Measurements from ENCODE around the gene RNF11. TPM values are rescaled to one million over a fixed set of nuclear protein-coding genes. Genes with fewer than 3 reads are reported as not detected.

Gene RNF11
- total RNA-seq, 1 experiment from 2014 or later: 67.5 TPM

DNA sequence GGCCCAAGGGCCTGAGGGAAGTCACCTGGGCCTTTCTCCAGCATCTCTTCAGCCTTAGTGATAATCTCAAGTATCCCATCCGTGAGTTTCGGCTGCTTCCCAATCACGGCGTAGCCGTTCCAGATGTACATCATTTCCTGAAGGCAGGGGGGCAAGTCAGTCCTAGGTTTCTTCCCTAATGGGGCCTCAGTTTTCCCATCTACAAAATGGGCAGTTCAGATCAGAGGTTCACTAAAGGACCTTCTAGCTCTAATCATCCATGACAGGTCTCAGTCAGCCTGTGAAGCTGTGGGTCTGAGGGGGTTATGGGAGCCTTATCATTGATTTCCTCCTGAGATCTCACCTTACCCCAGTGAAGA lies 54.4 kb downstream of the RNF11 start:
- Histone ChIP-seq H3K9me3 (ENCODE audit: low read depth, low read length, poor library complexity, severe bottlenecking) (no peaks in the 10 kb centered on the region), H3K27ac (ENCODE audit: low read depth, low read length, poor library complexity, severe bottlenecking) (no peak overlapping the region), H3K36me3 (ENCODE audit: insufficient read depth, low read length, poor library complexity, severe bottlenecking) (no peaks in the 10 kb centered on the region), H3K27me3 (replicated peaks; ENCODE audit: insufficient read depth, low read depth, low read length, poor library complexity) (no peaks in the 10 kb centered on the region), H3K4me3 (ENCODE audit: low read depth, low read length, poor library complexity, severe bottlenecking) (no peak overlapping the region), H3K4me1 (ENCODE audit: insufficient read depth, low read length, poor library complexity, severe bottlenecking) (no peaks in the 10 kb centered on the region)
- intact Hi-C loops (cut with micrococcal nuclease; ENCODE audit: unreplicated experiment): no loop called here
- ChIA-PET POLR2A (ENCODE audit: low non-redundant PET) (no interaction called here), CTCF (no interaction called here)
- TF ChIP-seq CTCF (conservative IDR thresholded peaks at IDR 0.05; ENCODE audit: low read depth, low read length): no peak
- no peak for TF ChIP-seq EZH2 (IDR thresholded peaks at IDR 0.05; ENCODE audit: borderline replicate concordance, low read depth, low read length, poor library complexity, severe bottlenecking)
- no peak for DNase-seq (ENCODE audit: low spot score)
- no TSS peak for BruUV-seq (replicated peaks)

GRCh38 chr1:51293898-51294515 lies 57.9 kb downstream of the RNF11 start:
- Histone ChIP-seq H3K27me3 (replicated peaks; ENCODE audit: insufficient read depth, low read depth, low read length, poor library complexity) (no peaks in the 10 kb centered on the region), H3K27ac (ENCODE audit: low read depth, low read length, poor library complexity, severe bottlenecking) (no peak overlapping the region), H3K36me3 (ENCODE audit: insufficient read depth, low read length, poor library complexity, severe bottlenecking) (no peaks in the 10 kb centered on the region), H3K4me3 (ENCODE audit: low read depth, low read length, poor library complexity, severe bottlenecking) (no peak overlapping the region), H3K9me3 (ENCODE audit: low read depth, low read length, poor library complexity, severe bottlenecking) (no peaks in the 10 kb centered on the region), H3K4me1 (ENCODE audit: insufficient read depth, low read length, poor library complexity, severe bottlenecking) (peaks cover 10% of the 10 kb centered on the region)
- ChIA-PET CTCF (no interaction called here), POLR2A (ENCODE audit: low non-redundant PET) (no interaction called here)
- BruUV-seq (replicated peaks): no TSS peak
- TF ChIP-seq EZH2 (IDR thresholded peaks at IDR 0.05; ENCODE audit: borderline replicate concordance, low read depth, low read length, poor library complexity, severe bottlenecking) (no peak), CTCF (conservative IDR thresholded peaks at IDR 0.05; ENCODE audit: low read depth, low read length) (no peak)
- intact Hi-C loops (cut with micrococcal nuclease; ENCODE audit: unreplicated experiment): no loop called here
- DNase-seq (ENCODE audit: low spot score): no peak

DNA sequence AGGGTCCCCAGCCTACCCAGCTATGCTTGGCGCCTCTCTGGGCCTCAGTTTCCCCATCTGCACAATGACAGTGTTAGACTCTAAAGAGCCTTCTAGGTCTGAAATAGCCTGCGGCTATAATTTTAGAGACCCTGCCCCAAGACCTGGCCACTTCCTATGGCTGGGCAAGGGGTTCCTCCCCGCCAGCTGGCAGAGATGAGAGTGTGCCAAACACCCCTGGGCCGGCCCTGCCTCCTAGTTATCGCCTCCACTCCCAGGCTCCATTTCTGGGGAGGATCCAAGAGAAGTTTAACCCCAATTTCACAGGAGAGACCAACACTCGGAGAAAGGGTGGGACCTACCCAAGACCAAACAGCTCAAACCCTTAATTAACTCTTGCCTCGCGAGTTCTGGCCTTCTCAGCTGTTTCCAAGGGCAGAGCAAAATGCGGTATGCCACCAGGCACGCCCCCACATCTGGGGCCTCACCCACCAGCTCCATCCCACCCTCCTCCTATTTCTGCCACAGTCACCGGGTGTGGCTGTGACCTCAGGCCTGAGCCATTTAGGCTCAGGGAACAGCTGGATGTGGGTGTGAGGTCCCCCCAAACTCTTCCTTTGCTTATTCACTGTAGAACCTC lies 58.6 kb downstream of the RNF11 start:
- Histone ChIP-seq H3K4me1 (ENCODE audit: insufficient read depth, low read length, poor library complexity, severe bottlenecking) (peaks cover 10% of the 10 kb centered on the region), H3K27ac (ENCODE audit: low read depth, low read length, poor library complexity, severe bottlenecking) (no peak overlapping the region), H3K9me3 (ENCODE audit: low read depth, low read length, poor library complexity, severe bottlenecking) (no peaks in the 10 kb centered on the region), H3K27me3 (replicated peaks; ENCODE audit: insufficient read depth, low read depth, low read length, poor library complexity) (no peaks in the 10 kb centered on the region), H3K36me3 (ENCODE audit: insufficient read depth, low read length, poor library complexity, severe bottlenecking) (no peaks in the 10 kb centered on the region), H3K4me3 (ENCODE audit: low read depth, low read length, poor library complexity, severe bottlenecking) (no peak overlapping the region)
- BruUV-seq (replicated peaks): no TSS peak
- DNase-seq (ENCODE audit: low spot score): no peak
- CTCF ChIA-PET: interaction anchor here (1.4 kb wide), 1 partner anchor 21 kb away, joined by 3 read pairs; no protein-coding TSS in a partner anchor
- intact Hi-C loops (cut with micrococcal nuclease; ENCODE audit: unreplicated experiment): no loop called here
- no peak for TF ChIP-seq EZH2 (IDR thresholded peaks at IDR 0.05; ENCODE audit: borderline replicate concordance, low read depth, low read length, poor library complexity, severe bottlenecking)
- TF ChIP-seq CTCF (conservative IDR thresholded peaks at IDR 0.05; ENCODE audit: low read depth, low read length): no peak
- POLR2A ChIA-PET (ENCODE audit: low non-redundant PET): no interaction called here
